ENCODE measurements around the gene AQP5.

The AQP5 gene

DNA sequence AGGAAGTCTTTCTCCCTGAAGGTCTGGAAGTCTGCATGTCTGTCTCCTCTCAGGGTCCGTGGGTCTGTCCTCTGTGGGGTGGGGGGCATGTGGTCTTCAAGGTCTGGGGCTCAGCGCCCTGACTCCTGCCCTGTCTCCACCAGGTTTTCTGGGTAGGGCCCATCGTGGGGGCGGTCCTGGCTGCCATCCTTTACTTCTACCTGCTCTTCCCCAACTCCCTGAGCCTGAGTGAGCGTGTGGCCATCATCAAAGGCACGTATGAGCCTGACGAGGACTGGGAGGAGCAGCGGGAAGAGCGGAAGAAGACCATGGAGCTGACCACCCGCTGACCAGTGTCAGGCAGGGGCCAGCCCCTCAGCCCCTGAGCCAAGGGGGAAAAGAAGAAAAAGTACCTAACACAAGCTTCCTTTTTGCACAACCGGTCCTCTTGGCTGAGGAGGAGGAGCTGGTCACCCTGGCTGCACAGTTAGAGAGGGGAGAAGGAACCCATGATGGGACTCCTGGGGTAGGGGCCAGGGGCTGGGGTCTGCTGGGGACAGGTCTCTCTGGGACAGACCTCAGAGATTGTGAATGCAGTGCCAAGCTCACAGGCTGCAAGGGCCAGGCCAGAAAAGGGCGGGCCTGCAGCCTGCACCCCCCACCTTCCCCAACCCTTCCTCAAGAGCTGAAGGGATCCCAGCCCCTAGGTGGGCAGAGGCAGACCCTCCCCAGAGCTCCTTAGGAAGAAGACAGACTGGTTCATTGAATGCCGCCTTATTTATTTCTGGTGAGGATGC lies 3.4 kb downstream of the AQP5 start:
- no peak for ATAC-seq
- Mint-ChIP-seq H3K9me3 (no peaks in the 10 kb centered on the region), H3K4me3 (no peak overlapping the region), H3K27me3 (peaks cover 62% of the 10 kb centered on the region), H3K27ac (no peak overlapping the region), H3K4me1 (peaks cover 15% of the 10 kb centered on the region)
- DNase-seq = no peak

- Mint-ChIP-seq H3K27ac (no peak overlapping the region), H3K27me3 (peaks cover 54% of the 10 kb centered on the region), H3K4me3 (no peak overlapping the region), H3K4me1 (peaks cover 7% of the 10 kb centered on the region), H3K9me3 (no peaks in the 10 kb centered on the region)
- ATAC-seq = no peak
- DNase-seq = no peak
Measured at GRCh38 chr12:49965836-49966235, 4.2 kb downstream of the AQP5 start.

DNA sequence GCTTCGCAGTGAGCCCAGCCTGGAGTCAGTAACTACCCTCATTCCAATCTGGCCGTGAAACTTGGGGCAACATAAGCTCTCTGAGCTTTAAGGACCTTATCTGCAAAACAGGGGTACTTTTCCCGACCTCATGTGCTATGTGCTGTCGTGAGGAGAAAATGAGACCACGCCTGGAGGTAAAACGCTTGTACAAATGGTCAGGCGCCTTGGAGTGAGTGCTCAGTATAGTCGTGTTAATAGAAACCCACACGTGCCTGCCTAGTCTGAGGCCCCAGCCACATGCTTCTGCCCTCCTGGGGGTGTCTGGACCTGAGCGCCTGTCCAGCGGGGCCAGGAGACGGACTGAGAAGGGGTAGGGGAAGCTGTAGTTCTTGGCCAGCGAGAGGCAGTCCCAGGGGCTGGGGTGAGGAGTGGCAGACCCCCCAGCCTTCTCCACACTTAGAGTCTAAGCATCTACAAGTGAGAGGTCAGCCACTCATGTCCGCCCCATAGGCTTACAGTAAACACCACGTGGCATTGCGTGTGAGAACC lies 4.9 kb downstream of the AQP5 start:
- peaks cover 50% of the 10 kb centered on the region for H3K27me3 Mint-ChIP-seq
- no peak overlapping the region for H3K27ac Mint-ChIP-seq
- ATAC-seq (no peak), DNase-seq (no peak)
- H3K4me1 Mint-ChIP-seq = peaks cover 7% of the 10 kb centered on the region
- no peaks in the 10 kb centered on the region for H3K9me3 Mint-ChIP-seq
- peak overlapping the region in 1 of 2 donors; percentile 82 for H3K4me3 Mint-ChIP-seq

- peaks cover 44% of the 10 kb centered on the region for H3K27me3 Mint-ChIP-seq
- ATAC-seq (peak; percentile 86), DNase-seq (peak; percentile 89 to 94)
- peaks cover 7% of the 10 kb centered on the region for H3K4me1 Mint-ChIP-seq
- H3K4me3 Mint-ChIP-seq = peak overlapping the region; percentile 53 to 82
- peak overlapping the region in 1 of 2 donors; percentile 51 for H3K27ac Mint-ChIP-seq
- no peaks in the 10 kb centered on the region for H3K9me3 Mint-ChIP-seq
Measured at GRCh38 chr12:49967042-49967776, 5.5 kb downstream of the AQP5 start.

DNA sequence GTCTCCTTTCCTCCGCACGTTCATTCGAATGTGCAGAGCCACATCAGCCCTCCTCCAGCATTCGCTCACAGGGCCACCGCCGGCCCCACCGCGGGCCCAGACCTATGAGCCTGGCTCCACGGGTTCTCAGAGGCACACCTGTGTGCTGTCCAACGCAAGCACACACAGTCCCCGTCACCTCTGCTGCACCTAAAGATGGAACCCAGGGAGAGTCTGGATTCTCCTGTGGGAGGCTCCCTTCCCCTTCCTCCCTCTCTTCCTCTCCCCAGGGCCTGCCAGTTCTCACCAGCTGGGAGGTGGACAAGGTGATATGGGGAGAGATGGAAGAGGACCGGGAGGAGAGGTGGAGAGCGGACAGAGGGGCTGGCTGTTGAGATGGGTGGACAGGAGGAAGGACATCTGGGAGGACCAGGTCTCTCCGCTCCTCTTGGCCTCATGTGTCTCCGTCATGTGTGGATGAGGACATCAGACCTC lies 6.1 kb downstream of the AQP5 start:
- H3K9me3 Mint-ChIP-seq = no peaks in the 10 kb centered on the region
- ATAC-seq (peak; percentile 8), DNase-seq (no peak)
- no peak overlapping the region for H3K27ac Mint-ChIP-seq
- peak overlapping the region in 1 of 2 donors; percentile 82 for H3K4me3 Mint-ChIP-seq
- peaks cover 38% of the 10 kb centered on the region for H3K27me3 Mint-ChIP-seq
- H3K4me1 Mint-ChIP-seq = peaks cover 7% of the 10 kb centered on the region

GRCh38 chr12:49968471-49968870 lies 6.8 kb downstream of the AQP5 start:
- Mint-ChIP-seq H3K27me3 (peaks cover 32% of the 10 kb centered on the region), H3K4me1 (peaks cover 7% of the 10 kb centered on the region), H3K4me3 (no peak overlapping the region), H3K9me3 (no peaks in the 10 kb centered on the region), H3K27ac (no peak overlapping the region)
- DNase-seq (no peak), ATAC-seq (no peak)

DNA sequence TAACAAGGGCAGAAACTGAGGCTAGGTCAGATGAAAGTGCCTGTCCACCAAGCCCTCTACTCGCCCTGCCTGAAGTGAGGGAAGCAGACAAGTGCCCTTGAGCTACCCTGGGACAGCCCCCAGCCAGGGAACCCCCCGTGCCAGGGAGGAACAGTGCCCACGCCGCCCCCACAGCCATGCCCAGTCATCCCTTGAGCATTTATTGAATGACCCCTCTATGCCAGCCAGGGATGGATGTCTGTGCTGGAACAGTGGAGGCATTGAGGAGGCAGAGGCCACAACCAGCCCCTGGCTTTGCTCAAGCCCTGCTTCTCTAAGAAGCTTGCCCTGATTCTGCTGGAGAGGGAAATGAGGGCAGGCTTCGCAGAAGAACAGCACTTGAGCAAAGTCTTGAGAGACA lies 7.4 kb downstream of the AQP5 start:
- H3K4me3 Mint-ChIP-seq = no peak overlapping the region
- H3K27ac Mint-ChIP-seq = no peak overlapping the region
- no peak for DNase-seq
- H3K4me1 Mint-ChIP-seq = peaks cover 7% of the 10 kb centered on the region
- peaks cover 26% of the 10 kb centered on the region for H3K27me3 Mint-ChIP-seq
- H3K9me3 Mint-ChIP-seq = no peaks in the 10 kb centered on the region
- no peak for ATAC-seq

GRCh38 chr12:49969651-49970429 lies 8.2 kb downstream of the AQP5 start:
- DNase-seq (no peak), ATAC-seq (no peak)
- peaks cover 7% of the 10 kb centered on the region for H3K4me1 Mint-ChIP-seq
- H3K27me3 Mint-ChIP-seq = peaks cover 18% of the 10 kb centered on the region
- H3K4me3 Mint-ChIP-seq = no peak overlapping the region
- no peaks in the 10 kb centered on the region for H3K9me3 Mint-ChIP-seq
- H3K27ac Mint-ChIP-seq = no peak overlapping the region

- peaks cover 7% of the 10 kb centered on the region for H3K4me1 Mint-ChIP-seq
- no peak overlapping the region for H3K4me3 Mint-ChIP-seq
- no peak overlapping the region for H3K27ac Mint-ChIP-seq
- no peak for ATAC-seq
- no peak for DNase-seq
- no peaks in the 10 kb centered on the region for H3K9me3 Mint-ChIP-seq
- peaks cover 10% of the 10 kb centered on the region for H3K27me3 Mint-ChIP-seq
Measured at GRCh38 chr12:49970658-49971057, 9.0 kb downstream of the AQP5 start.

DNA sequence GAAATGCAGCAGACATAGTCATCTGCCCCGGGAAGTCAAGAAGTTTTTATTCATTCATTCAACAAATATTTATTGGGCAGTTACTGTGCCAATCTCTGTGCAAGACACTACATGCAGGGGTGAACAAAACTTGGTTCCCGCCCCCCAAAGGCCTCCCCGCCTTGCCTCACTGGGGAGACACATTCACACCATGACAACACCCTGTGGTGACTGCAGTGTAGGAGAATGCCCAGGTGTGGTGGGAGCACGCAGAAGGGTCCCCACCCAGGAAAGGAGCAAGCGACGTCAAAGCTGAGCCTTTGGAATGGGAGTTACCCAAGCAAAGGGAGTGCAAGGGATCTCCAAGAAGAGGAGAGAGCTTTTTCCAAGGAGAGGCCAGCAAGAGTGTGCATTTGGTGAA lies 9.5 kb downstream of the AQP5 start:
- Mint-ChIP-seq H3K27me3 (peaks cover 5% of the 10 kb centered on the region), H3K27ac (no peak overlapping the region), H3K9me3 (no peaks in the 10 kb centered on the region), H3K4me3 (no peak overlapping the region), H3K4me1 (peaks cover 7% of the 10 kb centered on the region)
- no peak for ATAC-seq
- DNase-seq = no peak

GRCh38 chr12:49972129-49972528 lies 10.5 kb downstream of the AQP5 start:
- DNase-seq (no peak), ATAC-seq (no peak)
- no peaks in the 10 kb centered on the region for H3K27me3 Mint-ChIP-seq
- H3K9me3 Mint-ChIP-seq = no peaks in the 10 kb centered on the region
- H3K4me1 Mint-ChIP-seq = peaks cover 2% of the 10 kb centered on the region
- H3K27ac Mint-ChIP-seq = no peak overlapping the region
- no peak overlapping the region for H3K4me3 Mint-ChIP-seq

DNA sequence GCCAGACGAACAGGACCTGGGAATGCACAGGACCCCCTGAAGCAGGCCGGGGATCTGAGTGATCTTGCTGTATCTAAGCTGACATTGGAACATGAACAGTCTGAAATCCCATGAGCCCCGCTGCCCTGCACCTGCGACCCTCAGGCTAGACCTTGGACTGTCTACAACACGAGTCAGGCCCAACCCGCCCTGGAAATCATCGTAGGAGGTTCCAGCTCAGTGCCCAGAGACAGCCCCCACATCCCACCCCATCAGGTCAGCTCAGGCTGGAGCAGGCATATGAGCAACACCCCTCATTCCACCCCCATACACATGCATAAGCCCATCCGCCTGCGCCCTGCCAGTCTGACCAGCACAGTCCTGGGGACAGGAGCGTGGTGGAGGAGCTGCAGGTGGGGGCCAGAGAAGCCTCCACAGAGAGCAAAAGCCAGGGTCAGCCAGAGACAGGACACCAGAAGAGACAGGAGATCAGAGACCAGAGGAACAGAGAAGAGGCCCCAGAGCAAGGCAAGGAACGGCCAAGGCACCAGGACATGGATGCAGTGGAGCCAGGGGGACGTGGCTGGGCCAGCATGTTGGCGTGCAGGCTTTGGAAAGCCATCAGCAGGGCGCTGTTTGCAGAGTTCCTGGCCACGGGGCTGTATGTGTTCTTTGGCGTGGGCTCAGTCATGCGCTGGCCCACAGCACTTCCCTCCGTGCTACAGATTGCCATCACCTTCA lies 11.1 kb downstream of the AQP5 start, which contains the start of gene AQP6:
Gene AQP6, plus strand, starts transcription at position 307 of the 720 bp plus-strand sequence. Its CDS starts 227 bp downstream, at position 534.
- Mint-ChIP-seq H3K4me1 (no peaks in the 10 kb centered on the region), H3K9me3 (no peaks in the 10 kb centered on the region), H3K27me3 (no peaks in the 10 kb centered on the region), H3K27ac (peak within 1 kb of the TSS in 1 of 2 donors; percentile 60), H3K4me3 (no peak within 1 kb of the TSS)
- ATAC-seq (no peak), DNase-seq (no peak)

DNA sequence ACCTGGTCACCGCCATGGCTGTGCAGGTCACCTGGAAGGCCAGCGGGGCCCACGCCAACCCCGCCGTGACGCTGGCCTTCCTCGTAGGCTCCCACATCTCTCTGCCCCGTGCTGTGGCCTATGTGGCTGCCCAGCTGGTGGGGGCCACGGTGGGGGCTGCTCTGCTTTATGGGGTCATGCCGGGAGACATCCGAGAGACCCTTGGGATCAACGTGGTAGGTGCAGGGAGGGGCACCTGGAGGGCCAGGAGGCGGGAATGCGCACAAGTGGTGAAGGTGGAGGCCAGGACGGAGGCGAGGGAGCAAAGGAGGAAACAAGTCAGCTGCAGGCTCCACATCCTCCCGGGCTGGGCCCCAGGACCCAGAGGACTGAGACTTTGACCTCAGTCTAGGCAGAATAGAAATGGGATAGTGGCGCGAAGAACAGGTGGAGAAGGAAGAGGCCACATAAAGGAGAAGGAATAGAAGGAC lies 11.7 kb downstream of the AQP5 start:
- Mint-ChIP-seq H3K4me3 (no peak overlapping the region), H3K4me1 (no peaks in the 10 kb centered on the region), H3K27me3 (no peaks in the 10 kb centered on the region), H3K27ac (no peak overlapping the region), H3K9me3 (no peaks in the 10 kb centered on the region)
- DNase-seq (no peak), ATAC-seq (no peak)

DNA sequence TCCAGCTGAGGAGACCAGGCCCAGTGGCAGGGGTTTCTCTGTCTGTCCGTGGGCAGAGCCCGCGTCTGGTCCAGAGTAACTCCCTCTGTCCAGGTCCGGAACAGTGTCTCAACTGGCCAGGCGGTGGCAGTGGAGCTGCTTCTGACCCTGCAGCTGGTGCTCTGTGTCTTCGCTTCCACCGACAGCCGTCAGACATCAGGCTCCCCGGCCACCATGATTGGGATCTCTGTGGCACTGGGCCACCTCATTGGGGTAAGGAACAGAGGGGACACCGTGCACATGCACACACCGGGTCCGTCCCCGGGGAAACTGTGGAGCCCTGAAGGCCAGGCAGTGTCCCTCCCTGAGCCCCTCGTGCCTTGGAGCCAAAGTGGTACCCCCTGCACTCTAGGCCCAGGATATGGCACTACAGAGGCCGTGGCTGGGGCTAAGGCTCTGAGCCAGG lies 12.6 kb downstream of the AQP5 start:
- no peaks in the 10 kb centered on the region for H3K4me1 Mint-ChIP-seq
- H3K27ac Mint-ChIP-seq = no peak overlapping the region
- no peaks in the 10 kb centered on the region for H3K27me3 Mint-ChIP-seq
- no peaks in the 10 kb centered on the region for H3K9me3 Mint-ChIP-seq
- DNase-seq = no peak
- no peak overlapping the region for H3K4me3 Mint-ChIP-seq
- ATAC-seq = no peak
